Measurements from ENCODE around the gene NR0B1.

- TF ChIP-seq POLR2AphosphoS5 (IDR thresholded peaks at IDR 0.05) (no peak), CTCF (IDR thresholded peaks at IDR 0.05) (no peak), EP300 (IDR thresholded peaks at IDR 0.05) (no peak), POLR2A (IDR thresholded peaks at IDR 0.05) (no peak)
These were observed 7.2 kb downstream of the NR0B1 start for GRCh38 chrX:30301963-30302362.

All from sigmoid colon (tissue), 4 donors.